GM23338 (cell line): ENCODE results near the gene PPM1N. TPM values are rescaled to one million over a fixed set of nuclear protein-coding genes. Genes with fewer than 3 reads are reported as not detected.

Source experiments
- ATAC-seq: fragments of 200-7000 bp; cut with Tn5 transposase; 3 replicates; pipeline ENCODE4 v1.9.1; 2020
- DNase-seq: peaks from one replicate; pipeline ENCODE4 v3.0.0-alpha.2; 2015; ENCODE audit warnings: low spot score
- H2AFZ ChIP-seq: fragments of 200-600 bp; sonication (generic); 2 replicates; pipeline ENCODE4 v1.8.0; 2016; ENCODE audit warnings: antibody characterized with exemption, mild to moderate bottlenecking, moderate library complexity
- H3F3A ChIP-seq: fragments of 200-600 bp; sonication (generic); replicated peaks from 2 replicates; pipeline ENCODE4 v1.8.0; 2017; ENCODE audit warnings: antibody characterized with exemption, mixed run types, low read depth
- H3K27ac ChIP-seq: fragments of 200-600 bp; sonication (generic); 2 replicates; pipeline ENCODE4 v1.6.1; 2016; ENCODE audit warnings: low read depth
- H3K27me3 ChIP-seq: fragments of 200-600 bp; sonication (generic); 2 replicates; pipeline ENCODE4 v1.8.0; 2016; ENCODE audit warnings: mild to moderate bottlenecking, mixed run types, moderate library complexity; ENCODE audit not compliant: insufficient read depth
- H3K36me3 ChIP-seq: fragments of 200-600 bp; sonication (generic); 2 replicates; pipeline ENCODE4 v1.8.0; 2016; ENCODE audit warnings: mild to moderate bottlenecking; ENCODE audit not compliant: insufficient read depth
- H3K4me1 ChIP-seq: fragments of 200-600 bp; sonication (generic); 2 replicates; pipeline ENCODE4 v1.8.0; 2016; ENCODE audit warnings: mild to moderate bottlenecking, moderate library complexity; ENCODE audit not compliant: insufficient read depth
- H3K4me2 ChIP-seq: fragments of 200-600 bp; sonication (generic); 2 replicates; pipeline ENCODE4 v1.7.1; 2017; ENCODE audit warnings: mixed run types
- H3K4me3 ChIP-seq: fragments of 200-600 bp; sonication (generic); 2 replicates; pipeline ENCODE4 v1.6.1; 2016; ENCODE audit warnings: mixed run types
- H3K79me2 ChIP-seq: fragments of 200-600 bp; sonication (generic); replicated peaks from 2 replicates; pipeline ENCODE4 v1.8.0; 2017; ENCODE audit warnings: mild to moderate bottlenecking; ENCODE audit not compliant: insufficient read depth
- H3K9me2 ChIP-seq: fragments of 200-600 bp; sonication (generic); 2 replicates; pipeline ENCODE4 v1.8.0; 2017; ENCODE audit not compliant: insufficient read depth
- H4K20me1 ChIP-seq: fragments of 200-600 bp; sonication (generic); replicated peaks from 2 replicates; pipeline ENCODE4 v1.8.0; 2017; ENCODE audit warnings: mild to moderate bottlenecking; ENCODE audit not compliant: insufficient read depth
- H3K27ac Mint-ChIP-seq: 2 replicates; pipeline ENCODE4 v1.8.0; 2020; ENCODE audit warnings: inconsistent platforms, mild to moderate bottlenecking, moderate library complexity, mixed read lengths
- H3K27me3 Mint-ChIP-seq: 3 replicates; pipeline ENCODE4 v1.8.0; 2022; ENCODE audit warnings: low read depth, mild to moderate bottlenecking, moderate library complexity, mixed read lengths, inconsistent platforms; ENCODE audit not compliant: insufficient read depth, poor library complexity
- H3K36me3 Mint-ChIP-seq: 3 replicates; pipeline ENCODE4 v1.8.0; 2021; ENCODE audit warnings: low read depth, mild to moderate bottlenecking, inconsistent platforms, moderate library complexity, mixed read lengths
- H3K4me1 Mint-ChIP-seq: 3 replicates; pipeline ENCODE4 v1.8.0; 2020; ENCODE audit warnings: mild to moderate bottlenecking, inconsistent platforms, mixed read lengths
- H3K4me3 Mint-ChIP-seq: 3 replicates; pipeline ENCODE4 v1.8.0; 2021; ENCODE audit warnings: moderate library complexity, mild to moderate bottlenecking, inconsistent platforms, mixed read lengths
- H3K9me3 Mint-ChIP-seq: 3 replicates; pipeline ENCODE4 v1.8.0; 2020; ENCODE audit warnings: moderate library complexity, mild to moderate bottlenecking, inconsistent platforms, mixed read lengths
- CREB1 ChIP-seq: fragments of 250-450 bp; sonication (Bioruptor Pico); IDR thresholded peaks from 2 replicates; pipeline ENCODE4 v1.5.0; 2020; ENCODE audit warnings: low read depth, mild to moderate bottlenecking, moderate library complexity
- CTCF ChIP-seq, 2 experiments: fragments of 200-600 bp in 1 of 2; sonication (generic) in 1 of 2; conservative IDR thresholded peaks; 2 replicates each; pipeline versions ENCODE4 v1.5.1 to v1.6.1; 2016 to 2017; ENCODE audit warnings: antibody characterized with exemption in 2 of 2, low read depth in 2 of 2, mild to moderate bottlenecking in 2 of 2, moderate library complexity in 1 of 2
- EZH2 ChIP-seq: fragments of 200-600 bp; sonication (generic); IDR thresholded peaks from one replicate; pipeline ENCODE4 v1.8.0; 2017; ENCODE audit warnings: antibody characterized with exemption, mild to moderate bottlenecking, low read depth; ENCODE audit not compliant: unreplicated experiment
- NANOG ChIP-seq: IDR thresholded peaks from 2 replicates; pipeline ENCODE4 v1.6.1; 2016; ENCODE audit warnings: antibody characterized with exemption, borderline replicate concordance
- POLR2AphosphoS5 ChIP-seq: IDR thresholded peaks from 2 replicates; pipeline ENCODE4 v1.6.1; 2016; ENCODE audit warnings: antibody characterized with exemption, low read depth
- STAT1 ChIP-seq: IDR thresholded peaks from one replicate; pipeline ENCODE4 v1.6.1; 2016; ENCODE audit warnings: antibody characterized with exemption; ENCODE audit not compliant: unreplicated experiment
- ZNF114 ChIP-seq: fragments of 250-450 bp; sonication (Bioruptor Pico); IDR thresholded peaks from 2 replicates; pipeline ENCODE4 v1.5.0; 2020; ENCODE audit warnings: mild to moderate bottlenecking, moderate library complexity
- polyA plus RNA-seq: library from polyadenylated mRNA; unstranded; fragments of >200 nt; fragmentation: Nextera tagmentation; extraction: Ambion mirVana; gene quantifications from 2 replicates; pipeline ENCODE4 v1.2.1, GENCODE V29; 2016
- total RNA-seq: library from RNA; depleted of rRNA; stranded (reverse); fragments of >200 nt; shearing (Covaris generic); gene quantifications from 2 replicates; pipeline ENCODE4 v1.2.3, GENCODE V29; 2014
- TF ChIP-seq, protein P1 (sequence below): IDR thresholded peaks from 2 replicates; pipeline ENCODE4 v1.6.1; 2016; ENCODE audit warnings: antibody characterized with exemption
- TF ChIP-seq, protein P2 (sequence below): fragments of 250-450 bp; sonication (Bioruptor Pico); IDR thresholded peaks from 2 replicates; pipeline ENCODE4 v1.5.0; 2020; ENCODE audit warnings: mild to moderate bottlenecking, moderate library complexity

Gene PPM1N
- total and polyA plus RNA-seq, 2 experiments from 2014 or later = 15.2 to 25.1 TPM

GRCh38 chr19:45523642-45524256 lies 25.5 kb downstream of the PPM1N start:
- no peak overlapping the region for H3K4me2 ChIP-seq
- H3K27me3 ChIP-seq = no peaks in the 10 kb centered on the region
- peaks cover 10% of the 10 kb centered on the region; the same call in 1 of the 2 replicates for H3K79me2 ChIP-seq
- DNase-seq (peak; percentile 96), ATAC-seq (peak; percentile 78)
- peaks cover 11% of the 10 kb centered on the region for H3K4me1 ChIP-seq
- no peaks in the 10 kb centered on the region for H3K9me3 Mint-ChIP-seq
- no peak overlapping the region for H2AFZ ChIP-seq
- TF ChIP-seq NANOG (no peak), CTCF (conservative IDR thresholded peaks at IDR 0.05; ENCODE audit: low read depth in 2 of 2) (peak; percentile 86 to 87)
- TF ChIP-seq, protein P1, sequence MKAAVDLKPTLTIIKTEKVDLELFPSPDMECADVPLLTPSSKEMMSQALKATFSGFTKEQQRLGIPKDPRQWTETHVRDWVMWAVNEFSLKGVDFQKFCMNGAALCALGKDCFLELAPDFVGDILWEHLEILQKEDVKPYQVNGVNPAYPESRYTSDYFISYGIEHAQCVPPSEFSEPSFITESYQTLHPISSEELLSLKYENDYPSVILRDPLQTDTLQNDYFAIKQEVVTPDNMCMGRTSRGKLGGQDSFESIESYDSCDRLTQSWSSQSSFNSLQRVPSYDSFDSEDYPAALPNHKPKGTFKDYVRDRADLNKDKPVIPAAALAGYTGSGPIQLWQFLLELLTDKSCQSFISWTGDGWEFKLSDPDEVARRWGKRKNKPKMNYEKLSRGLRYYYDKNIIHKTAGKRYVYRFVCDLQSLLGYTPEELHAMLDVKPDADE = peak; percentile 92
- peaks cover 35% of the 10 kb centered on the region for H4K20me1 ChIP-seq
- no peak overlapping the region; the same call in 2 of the 3 replicates for H3K4me3 Mint-ChIP-seq
- H3K4me1 Mint-ChIP-seq = peaks cover 12% of the 10 kb centered on the region
- peaks cover 28% of the 10 kb centered on the region for H3K27me3 Mint-ChIP-seq
- no peak overlapping the region for H3K4me3 ChIP-seq
- peaks cover 59% of the 10 kb centered on the region for H3K36me3 Mint-ChIP-seq
- peaks cover 20% of the 10 kb centered on the region for H3K36me3 ChIP-seq
- peak overlapping the region; percentile 90 for H3K27ac Mint-ChIP-seq
- no peaks in the 10 kb centered on the region for H3K9me2 ChIP-seq
- H3K27ac ChIP-seq = no peak overlapping the region
- peaks cover 31% of the 10 kb centered on the region for H3F3A ChIP-seq

- Histone ChIP-seq H3K4me2 (no peak overlapping the region), H4K20me1 (peaks cover 29% of the 10 kb centered on the region), H3K4me3 (no peak overlapping the region), H3K4me1 (peaks cover 11% of the 10 kb centered on the region), H3K36me3 (peaks cover 20% of the 10 kb centered on the region), H3K79me2 (0 out of 2 replicates have a peak, but pooled peaks cover 4% of the 10 kb centered on the region), H3K27ac (peak overlapping the region; percentile 67; the same call in 1 of the 2 replicates), H3F3A (peaks cover 38% of the 10 kb centered on the region), H3K27me3 (peaks cover 5% of the 10 kb centered on the region), H3K9me2 (no peaks in the 10 kb centered on the region), H2AFZ (no peak overlapping the region)
- ATAC-seq = no peak
- peaks cover 17% of the 10 kb centered on the region for H3K4me1 Mint-ChIP-seq
- H3K36me3 Mint-ChIP-seq = peaks cover 59% of the 10 kb centered on the region
- no peak overlapping the region for H3K27ac Mint-ChIP-seq
- H3K27me3 Mint-ChIP-seq = peaks cover 35% of the 10 kb centered on the region
- H3K4me3 Mint-ChIP-seq = no peak overlapping the region
- H3K9me3 Mint-ChIP-seq = no peaks in the 10 kb centered on the region
- DNase-seq = no peak
- TF ChIP-seq STAT1 = no peak
- no peak for TF ChIP-seq POLR2AphosphoS5
- TF ChIP-seq EZH2 = no peak
- TF ChIP-seq CREB1 (CRISPR knock-in tag) = no peak
- TF ChIP-seq, protein P2, sequence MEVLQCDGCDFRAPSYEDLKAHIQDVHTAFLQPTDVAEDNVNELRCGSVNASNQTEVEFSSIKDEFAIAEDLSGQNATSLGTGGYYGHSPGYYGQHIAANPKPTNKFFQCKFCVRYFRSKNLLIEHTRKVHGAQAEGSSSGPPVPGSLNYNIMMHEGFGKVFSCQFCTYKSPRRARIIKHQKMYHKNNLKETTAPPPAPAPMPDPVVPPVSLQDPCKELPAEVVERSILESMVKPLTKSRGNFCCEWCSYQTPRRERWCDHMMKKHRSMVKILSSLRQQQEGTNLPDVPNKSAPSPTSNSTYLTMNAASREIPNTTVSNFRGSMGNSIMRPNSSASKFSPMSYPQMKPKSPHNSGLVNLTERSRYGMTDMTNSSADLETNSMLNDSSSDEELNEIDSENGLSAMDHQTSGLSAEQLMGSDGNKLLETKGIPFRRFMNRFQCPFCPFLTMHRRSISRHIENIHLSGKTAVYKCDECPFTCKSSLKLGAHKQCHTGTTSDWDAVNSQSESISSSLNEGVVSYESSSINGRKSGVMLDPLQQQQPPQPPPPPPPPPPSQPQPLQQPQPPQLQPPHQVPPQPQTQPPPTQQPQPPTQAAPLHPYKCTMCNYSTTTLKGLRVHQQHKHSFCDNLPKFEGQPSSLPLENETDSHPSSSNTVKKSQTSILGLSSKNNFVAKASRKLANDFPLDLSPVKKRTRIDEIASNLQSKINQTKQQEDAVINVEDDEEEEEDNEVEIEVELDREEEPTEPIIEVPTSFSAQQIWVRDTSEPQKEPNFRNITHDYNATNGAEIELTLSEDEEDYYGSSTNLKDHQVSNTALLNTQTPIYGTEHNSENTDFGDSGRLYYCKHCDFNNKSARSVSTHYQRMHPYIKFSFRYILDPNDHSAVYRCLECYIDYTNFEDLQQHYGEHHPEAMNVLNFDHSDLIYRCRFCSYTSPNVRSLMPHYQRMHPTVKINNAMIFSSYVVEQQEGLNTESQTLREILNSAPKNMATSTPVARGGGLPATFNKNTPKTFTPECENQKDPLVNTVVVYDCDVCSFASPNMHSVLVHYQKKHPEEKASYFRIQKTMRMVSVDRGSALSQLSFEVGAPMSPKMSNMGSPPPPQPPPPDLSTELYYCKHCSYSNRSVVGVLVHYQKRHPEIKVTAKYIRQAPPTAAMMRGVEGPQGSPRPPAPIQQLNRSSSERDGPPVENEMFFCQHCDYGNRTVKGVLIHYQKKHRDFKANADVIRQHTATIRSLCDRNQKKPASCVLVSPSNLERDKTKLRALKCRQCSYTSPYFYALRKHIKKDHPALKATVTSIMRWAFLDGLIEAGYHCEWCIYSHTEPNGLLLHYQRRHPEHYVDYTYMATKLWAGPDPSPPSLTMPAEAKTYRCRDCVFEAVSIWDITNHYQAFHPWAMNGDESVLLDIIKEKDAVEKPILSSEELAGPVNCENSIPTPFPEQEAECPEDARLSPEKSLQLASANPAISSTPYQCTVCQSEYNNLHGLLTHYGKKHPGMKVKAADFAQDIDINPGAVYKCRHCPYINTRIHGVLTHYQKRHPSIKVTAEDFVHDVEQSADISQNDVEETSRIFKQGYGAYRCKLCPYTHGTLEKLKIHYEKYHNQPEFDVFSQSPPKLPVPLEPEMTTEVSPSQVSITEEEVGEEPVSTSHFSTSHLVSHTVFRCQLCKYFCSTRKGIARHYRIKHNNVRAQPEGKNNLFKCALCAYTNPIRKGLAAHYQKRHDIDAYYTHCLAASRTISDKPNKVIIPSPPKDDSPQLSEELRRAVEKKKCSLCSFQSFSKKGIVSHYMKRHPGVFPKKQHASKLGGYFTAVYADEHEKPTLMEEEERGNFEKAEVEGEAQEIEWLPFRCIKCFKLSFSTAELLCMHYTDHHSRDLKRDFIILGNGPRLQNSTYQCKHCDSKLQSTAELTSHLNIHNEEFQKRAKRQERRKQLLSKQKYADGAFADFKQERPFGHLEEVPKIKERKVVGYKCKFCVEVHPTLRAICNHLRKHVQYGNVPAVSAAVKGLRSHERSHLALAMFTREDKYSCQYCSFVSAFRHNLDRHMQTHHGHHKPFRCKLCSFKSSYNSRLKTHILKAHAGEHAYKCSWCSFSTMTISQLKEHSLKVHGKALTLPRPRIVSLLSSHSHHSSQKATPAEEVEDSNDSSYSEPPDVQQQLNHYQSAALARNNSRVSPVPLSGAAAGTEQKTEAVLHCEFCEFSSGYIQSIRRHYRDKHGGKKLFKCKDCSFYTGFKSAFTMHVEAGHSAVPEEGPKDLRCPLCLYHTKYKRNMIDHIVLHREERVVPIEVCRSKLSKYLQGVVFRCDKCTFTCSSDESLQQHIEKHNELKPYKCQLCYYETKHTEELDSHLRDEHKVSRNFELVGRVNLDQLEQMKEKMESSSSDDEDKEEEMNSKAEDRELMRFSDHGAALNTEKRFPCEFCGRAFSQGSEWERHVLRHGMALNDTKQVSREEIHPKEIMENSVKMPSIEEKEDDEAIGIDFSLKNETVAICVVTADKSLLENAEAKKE (CRISPR knock-in tag) = no peak
- no peak for TF ChIP-seq ZNF114 (CRISPR knock-in tag)
- TF ChIP-seq, protein P1 = no peak
Observed at GRCh38 chr19:45524575-45525129, 26.4 kb downstream of the PPM1N start.
